ENCODE measurements around the gene MOB3B. TPM values are rescaled to one million over a fixed set of nuclear protein-coding genes. Genes with fewer than 3 reads are reported as not detected.

Gene MOB3B
- total and polyA plus RNA-seq, 2 of the 13 experiments (the other 11 are each of a cell fraction or from before 2014, with no cell fraction given): 0.03 to 0.09 TPM

- TF ChIP-seq PREB (CRISPR knock-in tag; IDR thresholded peaks at IDR 0.05) (no peak), BRF2 (CRISPR knock-in tag; IDR thresholded peaks at IDR 0.05) (no peak), ZNF207 (IDR thresholded peaks at IDR 0.05; ENCODE audit: borderline replicate concordance) (no peak), ZNF563 (CRISPR knock-in tag; IDR thresholded peaks at IDR 0.05) (no peak), ZNF569 (CRISPR knock-in tag; IDR thresholded peaks at IDR 0.05; ENCODE audit: borderline replicate concordance) (no peak)
These were observed 201.1 kb downstream of the MOB3B start (continued) for GRCh38 chr9:27328483-27328882.

GRCh38 chr9:27311184-27311583 lies 218.4 kb downstream of the MOB3B start:
- Histone ChIP-seq H3K9ac (ENCODE audit: insufficient read depth, low read depth, low read length) (no peak overlapping the region), H2AFZ (ENCODE audit: low read length) (no peak overlapping the region), H3K27ac (ENCODE audit: extremely low read length, insufficient read depth, low read length) (no peak overlapping the region), H3K36me3 (replicated peaks in 1 of 2; ENCODE audit: control insufficient read depth in 1 of 2, insufficient read depth in 2 of 2, low read length in 2 of 2) (no peaks in the 10 kb centered on the region), H3K9me3 (ENCODE audit: low read length) (no peaks in the 10 kb centered on the region), H4K20me1 (ENCODE audit: insufficient read depth, low read length) (no peaks in the 10 kb centered on the region), H3K4me3 (replicated peaks in 1 of 3; ENCODE audit: insufficient read depth in 1 of 3, low read depth in 2 of 3, low read length in 3 of 3) (no peak overlapping the region), H3K4me2 (ENCODE audit: low read depth, low read length) (no peak overlapping the region), H3K79me2 (ENCODE audit: insufficient read depth, low read length) (no peaks in the 10 kb centered on the region), H3K4me1 (ENCODE audit: insufficient read depth, low read length) (no peaks in the 10 kb centered on the region), H3K27me3 (ENCODE audit: control insufficient read depth in 1 of 2, insufficient read depth in 2 of 2, low read length in 2 of 2) (peaks cover 0 to 10% of the 10 kb centered on the region in 2 experiments; a peak in 1 of 5 replicates)
- TF ChIP-seq HCFC1 (IDR thresholded peaks at IDR 0.05; ENCODE audit: low read depth, low read length) (no peak), MTF1 (CRISPR knock-in tag; IDR thresholded peaks at IDR 0.05) (no peak), YEATS2 (CRISPR knock-in tag; IDR thresholded peaks at IDR 0.05; ENCODE audit: borderline replicate concordance) (no peak), ZNF629 (CRISPR knock-in tag; conservative IDR thresholded peaks at IDR 0.05) (no peak), REXO4 (CRISPR knock-in tag; IDR thresholded peaks at IDR 0.05; ENCODE audit: borderline replicate concordance) (no peak), ZNF44 (CRISPR knock-in tag; IDR thresholded peaks at IDR 0.05) (no peak), FOXA1 (IDR thresholded peaks at IDR 0.05) (no peak), FOXA1 (CRISPR knock-in tag; IDR thresholded peaks at IDR 0.05) (no peak), ISL2 (CRISPR knock-in tag; IDR thresholded peaks at IDR 0.05) (no peak), ZNF660 (CRISPR knock-in tag; IDR thresholded peaks at IDR 0.05; ENCODE audit: borderline replicate concordance, low read depth) (no peak), ZNF224 (CRISPR knock-in tag; IDR thresholded peaks at IDR 0.05) (no peak), ZNF281 (CRISPR knock-in tag; IDR thresholded peaks at IDR 0.05; ENCODE audit: borderline replicate concordance) (no peak), SYNCRIP (IDR thresholded peaks at IDR 0.05; ENCODE audit: insufficient read depth, low read depth, low read length) (no peak), NFIB (CRISPR knock-in tag; IDR thresholded peaks at IDR 0.05; ENCODE audit: borderline replicate concordance) (no peak)
- no peak for FAIRE-seq
- CTCF ChIA-PET (ENCODE audit: low intra/inter-chr PET ratio, low total read pairs): no interaction called here
- 0% methylated on average over 2 of the region's 2 CpGs for WGBS (ENCODE audit: low lambda C conversion rate)
- no TSS peak for BruUV-seq (replicated peaks)
- intact Hi-C loops (cut with micrococcal nuclease; ENCODE audit: unreplicated experiment): no loop called here
- no peak for DNase-seq (ENCODE audit: low spot score)
- no peak for ATAC-seq
- POLR2A ChIA-PET: no interaction called here
- in situ Hi-C loops (cut with HindIII; ENCODE audit: extremely low pct_ligation_motif_present, low pct_unique_long_range_greater_than_20kb): no loop called here

All from HepG2 (cell line).